Fibroblast of lung (primary cell): ENCODE data around the gene MAP1LC3B. TPM values are rescaled to one million over a fixed set of nuclear protein-coding genes. Genes with fewer than 3 reads are reported as not detected.

Experiments used
- DNase-seq, 2 donors: peaks; one replicate each; pipeline versions ENCODE4 v3.0.0 to v3.0.0-alpha.2; 2010; ENCODE audit warnings: low read depth in 2 of 2
- H2AFZ ChIP-seq: 2 replicates; pipeline ENCODE4 v1.5.1; 2012; ENCODE audit warnings: low read length, control low read depth, inconsistent platforms
- H3K27ac ChIP-seq: 2 replicates; pipeline ENCODE4 v1.5.1; 2011; ENCODE audit warnings: low read length, control low read depth; ENCODE audit not compliant: insufficient read depth
- H3K27me3 ChIP-seq: 2 replicates; pipeline ENCODE4 v1.5.1; 2011; ENCODE audit warnings: mild to moderate bottlenecking, low read length; ENCODE audit not compliant: control insufficient read depth, insufficient read depth
- H3K36me3 ChIP-seq: 2 replicates; pipeline ENCODE4 v1.5.1; 2011; ENCODE audit warnings: low read length; ENCODE audit not compliant: control insufficient read depth, insufficient read depth
- H3K4me1 ChIP-seq: 2 replicates; pipeline ENCODE4 v1.5.1; 2011; ENCODE audit warnings: low read length; ENCODE audit not compliant: control insufficient read depth, insufficient read depth; ENCODE audit errors: extremely low read depth
- H3K4me2 ChIP-seq: 2 replicates; pipeline ENCODE4 v1.5.1; 2011; ENCODE audit warnings: low read length, control low read depth; ENCODE audit not compliant: insufficient read depth; ENCODE audit errors: extremely low read depth
- H3K4me3 ChIP-seq, 4 experiments: fragments of 200-600 bp in 1 of 4; sonication (generic) in 1 of 4; replicated peaks in 1 of 4; 2 replicates each; pipeline ENCODE4 v1.5.1; 2011 to 2016; ENCODE audit warnings: low read length in 4 of 4, low read depth in 3 of 4, mild to moderate bottlenecking in 3 of 4, control low read depth in 2 of 4, inconsistent platforms in 1 of 4, mixed read lengths in 1 of 4; ENCODE audit not compliant: insufficient read depth in 1 of 4; ENCODE audit errors: control extremely low read depth in 1 of 4
- H3K79me2 ChIP-seq: 2 replicates; pipeline ENCODE4 v1.5.1; 2012; ENCODE audit warnings: mild to moderate bottlenecking, low read length, inconsistent platforms; ENCODE audit not compliant: control insufficient read depth, insufficient read depth
- H3K9ac ChIP-seq: 2 replicates; pipeline ENCODE4 v1.5.1; 2011; ENCODE audit warnings: mild to moderate bottlenecking, low read length, control low read depth; ENCODE audit not compliant: insufficient read depth
- H3K9me3 ChIP-seq: 2 replicates; pipeline ENCODE4 v1.5.1; 2012; ENCODE audit warnings: low read depth, low read length; ENCODE audit not compliant: control insufficient read depth, insufficient read depth
- H4K20me1 ChIP-seq: 2 replicates; pipeline ENCODE4 v1.5.1; 2011; ENCODE audit warnings: low read length; ENCODE audit not compliant: control insufficient read depth, insufficient read depth; ENCODE audit errors: extremely low read depth
- CTCF ChIP-seq, 2 donors: IDR thresholded peaks in 1 of 2; conservative IDR thresholded peaks in 1 of 2; 1 replicate in 1 of 2; 2 replicates in 1 of 2; pipeline ENCODE4 v1.5.1; 2011 to 2012; ENCODE audit warnings: low read length in 2 of 2, control low read depth in 1 of 2, inconsistent platforms in 1 of 2, low read depth in 1 of 2, mild to moderate bottlenecking in 1 of 2
- EZH2 ChIP-seq: IDR thresholded peaks from 2 replicates; pipeline ENCODE4 v1.5.1; 2012; ENCODE audit warnings: low read length, control low read depth, mild to moderate bottlenecking; ENCODE audit errors: missing control alignments
- polyA plus RNA-seq, 2 donors: library from polyadenylated mRNA; depleted of rRNA in 1 of 2; stranded (reverse) in 1 of 2; unstranded in 1 of 2; fragments of >200 nt; gene quantifications; 2 replicates each; pipeline ENCODE4 v1.2.1, GENCODE V29; 2011 to 2012; ENCODE audit warnings: missing spikeins in 1 of 2
- total RNA-seq: library from RNA; depleted of rRNA; stranded (reverse); fragments of >200 nt; gene quantifications from 2 replicates; pipeline ENCODE4 v1.2.1, GENCODE V29; 2014

Gene MAP1LC3B
- total and polyA plus RNA-seq, 2 donors (not counting 1 experiment from before 2014, with no cell fraction given), result 41.1 to 67.6 TPM

DNA sequence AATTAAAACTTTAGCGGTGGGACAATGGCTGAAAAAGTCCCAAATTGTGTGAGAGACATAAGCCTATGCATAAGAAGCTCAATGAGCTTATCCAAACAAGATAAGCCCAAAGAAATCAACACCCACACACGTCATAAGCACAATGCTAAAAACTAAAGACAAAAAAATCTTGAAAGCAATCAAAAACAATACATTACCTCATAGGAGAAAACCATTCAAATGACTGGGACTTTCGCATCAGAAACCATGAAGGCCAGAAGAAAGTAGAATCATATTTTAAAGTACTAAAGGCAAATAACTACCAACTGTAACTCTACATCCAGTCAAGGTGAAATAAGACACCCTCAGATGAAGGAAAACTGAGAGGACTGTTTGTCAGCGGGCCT lies 50.4 kb downstream of the MAP1LC3B start:
- Histone ChIP-seq H3K4me2 (no peak overlapping the region), H3K9me3 (no peaks in the 10 kb centered on the region), H3K4me3 (no peak overlapping the region), H3K36me3 (no peaks in the 10 kb centered on the region), H3K27me3 (no peaks in the 10 kb centered on the region), H3K27ac (no peak overlapping the region), H2AFZ (no peak overlapping the region), H3K4me1 (peaks cover 11% of the 10 kb centered on the region), H3K9ac (no peak overlapping the region), H4K20me1 (no peaks in the 10 kb centered on the region), H3K79me2 (peaks cover 7% of the 10 kb centered on the region)
- TF ChIP-seq CTCF (conservative IDR thresholded peaks at IDR 0.05 in 1 of 2, IDR thresholded peaks at IDR 0.05 in 1 of 2; ENCODE audit: low read depth in 1 of 2, low read length in 2 of 2), result no peak
- TF ChIP-seq EZH2, result no peak
- DNase-seq, result peak in 1 of 2 donors; percentile 19

GRCh38 chr16:87443016-87443415 lies 50.9 kb downstream of the MAP1LC3B start:
- Histone ChIP-seq H3K27me3 (no peaks in the 10 kb centered on the region), H3K27ac (no peak overlapping the region), H3K4me2 (no peak overlapping the region), H3K4me3 (no peak overlapping the region), H3K4me1 (peaks cover 11% of the 10 kb centered on the region), H3K9me3 (no peaks in the 10 kb centered on the region), H3K9ac (no peak overlapping the region), H3K79me2 (peaks cover 3% of the 10 kb centered on the region), H2AFZ (no peak overlapping the region), H4K20me1 (no peaks in the 10 kb centered on the region), H3K36me3 (no peaks in the 10 kb centered on the region)
- DNase-seq, result no peak
- TF ChIP-seq CTCF (conservative IDR thresholded peaks at IDR 0.05 in 1 of 2, IDR thresholded peaks at IDR 0.05 in 1 of 2; ENCODE audit: low read depth in 1 of 2, low read length in 2 of 2) (no peak), EZH2 (no peak)

DNA sequence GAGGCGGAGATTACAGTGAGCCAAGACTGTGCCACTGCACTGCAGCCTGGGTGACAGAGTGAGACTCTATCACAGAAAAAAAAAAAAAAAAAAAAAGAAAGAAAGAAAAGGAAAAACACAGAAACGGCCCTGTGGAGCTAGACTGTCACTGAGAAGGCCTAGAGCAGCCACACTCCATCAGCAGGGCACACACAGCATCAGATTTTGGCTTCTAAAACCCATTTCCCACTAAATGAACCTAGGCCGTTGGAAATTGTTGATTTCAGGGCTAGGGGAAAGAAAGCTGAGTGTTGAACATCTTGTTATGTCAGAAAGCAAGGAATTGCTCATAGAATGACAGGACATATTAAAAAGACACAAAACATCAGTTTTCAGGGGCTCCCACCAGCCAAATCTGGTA lies 51.8 kb downstream of the MAP1LC3B start:
- no peak overlapping the region for H3K27ac ChIP-seq
- no peak for DNase-seq
- H3K27me3 ChIP-seq, result no peaks in the 10 kb centered on the region
- H3K79me2 ChIP-seq, result peaks cover 4% of the 10 kb centered on the region
- H3K4me1 ChIP-seq, result peaks cover 11% of the 10 kb centered on the region
- no peaks in the 10 kb centered on the region for H4K20me1 ChIP-seq
- no peak overlapping the region for H3K4me3 ChIP-seq
- H3K9ac ChIP-seq, result no peak overlapping the region
- H3K4me2 ChIP-seq, result no peak overlapping the region
- TF ChIP-seq CTCF (conservative IDR thresholded peaks at IDR 0.05 in 1 of 2, IDR thresholded peaks at IDR 0.05 in 1 of 2; ENCODE audit: low read depth in 1 of 2, low read length in 2 of 2) (no peak), EZH2 (no peak)
- H2AFZ ChIP-seq, result no peak overlapping the region
- H3K9me3 ChIP-seq, result no peaks in the 10 kb centered on the region
- H3K36me3 ChIP-seq, result no peaks in the 10 kb centered on the region
